Sigmoid colon (tissue), 7 donors: Measurements from ENCODE around the gene MAP3K8. TPM values are rescaled to one million over a fixed set of nuclear protein-coding genes. Genes with fewer than 3 reads are reported as not detected.

ENCODE experiments used
- DNase-seq: peaks from one replicate; pipeline ENCODE4 v3.0.0-alpha.2; 2019
- H3K27ac ChIP-seq, 4 donors: fragments of 200-600 bp; sonication (generic); one replicate each; pipeline ENCODE4 v1.5.1; 2016 to 2019; ENCODE audit warnings: mild to moderate bottlenecking in 1 of 4
- H3K27me3 ChIP-seq, 3 donors: fragments of 200-600 bp; sonication (generic); one replicate each; pipeline ENCODE4 v1.5.1; 2019; ENCODE audit warnings: mild to moderate bottlenecking in 1 of 3
- H3K36me3 ChIP-seq, 4 donors: fragments of 200-600 bp; sonication (generic); one replicate each; pipeline ENCODE4 v1.5.1; 2016 to 2019
- H3K4me1 ChIP-seq, 4 donors: fragments of 200-600 bp; sonication (generic); one replicate each; pipeline ENCODE4 v1.5.1; 2017 to 2019
- H3K4me3 ChIP-seq, 4 donors: fragments of 200-600 bp; sonication (generic); one replicate each; pipeline ENCODE4 v1.5.1; 2017 to 2019; ENCODE audit warnings: mild to moderate bottlenecking in 2 of 4, moderate library complexity in 1 of 4
- H3K9me3 ChIP-seq, 4 donors: fragments of 200-600 bp in 3 of 4; sonication (generic) in 3 of 4; one replicate each; pipeline versions ENCODE4 v1.5.1 to v1.6.1; 2013 to 2019
- EP300 ChIP-seq, 4 donors: sonication (generic); formaldehyde crosslinking; IDR thresholded peaks; one replicate each; pipeline ENCODE4 v1.6.1; 2017; ENCODE audit warnings: antibody characterized with exemption in 4 of 4
- POLR2A ChIP-seq, 2 donors: fragments of 450-650 bp; IDR thresholded peaks; one replicate each; pipeline ENCODE4 v1.6.1; 2016; ENCODE audit warnings: antibody characterized with exemption in 2 of 2, mild to moderate bottlenecking in 2 of 2, moderate library complexity in 2 of 2
- POLR2AphosphoS5 ChIP-seq, 4 donors: sonication (generic); formaldehyde crosslinking; IDR thresholded peaks; one replicate each; pipeline ENCODE4 v1.6.1; 2017; ENCODE audit warnings: antibody characterized with exemption in 4 of 4
- WGBS, 2 donors: extraction: QIAGEN DNeasy Blood & Tissue Kit; methylation state at CpG; one replicate each; pipeline ENCODE4 v1.1.7; 2013; 5-methylcytosine and 5-hydroxymethylcytosine counted together
- intact Hi-C: fragments of 100-400 bp; cut with DNase I; formaldehyde crosslinking; loops from one replicate; pipeline ENCODE4 v1.15.1; 2023
- polyA plus RNA-seq, 3 donors: library from polyadenylated mRNA; stranded (reverse); fragments of 200-250 nt; gene quantifications; one replicate each; pipeline ENCODE4 v1.2.3, GENCODE V29; 2013
- total RNA-seq, 4 donors: library from RNA; depleted of rRNA; stranded (reverse); fragments of >200 nt; gene quantifications; one replicate each; pipeline ENCODE4 v1.1.0, GENCODE V29; 2016
- TF ChIP-seq, protein P1 (sequence below), 4 experiments: fragments of 450-650 bp in 3 of 4; fragments of 200-600 bp in 1 of 4; IDR thresholded peaks; one replicate each; pipeline ENCODE4 v1.5.1; 2016 to 2019; ENCODE audit warnings: antibody characterized with exemption in 4 of 4, mild to moderate bottlenecking in 3 of 4, moderate library complexity in 2 of 4
- donor health status: healthy with polysubstance abuse.
- donor health status: Bipolar disorder and iron deficiency.
- donor health status: healthy.

MAP3K8 gene
- total RNA-seq, result 10 to 100 TPM; 13.6 to 66.5 (median 17.2) TPM
- polyA plus RNA-seq, result 10 to 100 TPM in 1 of 3 donors, 1 to 10 TPM in 2; 6.0 to 17.5 (median 7.2) TPM

- peak; percentile 94 for DNase-seq
- peak within 1 kb of the TSS; percentile 62 to 95 (median 82) for H3K4me3 ChIP-seq
- peak within 1 kb of the TSS; percentile 97 to 100 (median 98) for H3K27ac ChIP-seq
- no peaks in the 10 kb centered on the region for H3K9me3 ChIP-seq
- intact Hi-C loops, result no loop called here
- H3K27me3 ChIP-seq, result no peaks in the 10 kb centered on the region
- peaks cover 0 to 46% (median 40%) of the 10 kb centered on the region in 4 donors for H3K4me1 ChIP-seq
- TF ChIP-seq POLR2A (IDR thresholded peaks at IDR 0.05) (peak; percentile 62 to 79), POLR2AphosphoS5 (IDR thresholded peaks at IDR 0.05) (peak; percentile 85 to 95 (median 88)), EP300 (IDR thresholded peaks at IDR 0.05) (peak in 2 of 4 donors; percentile 23)
- TF ChIP-seq, protein P1, sequence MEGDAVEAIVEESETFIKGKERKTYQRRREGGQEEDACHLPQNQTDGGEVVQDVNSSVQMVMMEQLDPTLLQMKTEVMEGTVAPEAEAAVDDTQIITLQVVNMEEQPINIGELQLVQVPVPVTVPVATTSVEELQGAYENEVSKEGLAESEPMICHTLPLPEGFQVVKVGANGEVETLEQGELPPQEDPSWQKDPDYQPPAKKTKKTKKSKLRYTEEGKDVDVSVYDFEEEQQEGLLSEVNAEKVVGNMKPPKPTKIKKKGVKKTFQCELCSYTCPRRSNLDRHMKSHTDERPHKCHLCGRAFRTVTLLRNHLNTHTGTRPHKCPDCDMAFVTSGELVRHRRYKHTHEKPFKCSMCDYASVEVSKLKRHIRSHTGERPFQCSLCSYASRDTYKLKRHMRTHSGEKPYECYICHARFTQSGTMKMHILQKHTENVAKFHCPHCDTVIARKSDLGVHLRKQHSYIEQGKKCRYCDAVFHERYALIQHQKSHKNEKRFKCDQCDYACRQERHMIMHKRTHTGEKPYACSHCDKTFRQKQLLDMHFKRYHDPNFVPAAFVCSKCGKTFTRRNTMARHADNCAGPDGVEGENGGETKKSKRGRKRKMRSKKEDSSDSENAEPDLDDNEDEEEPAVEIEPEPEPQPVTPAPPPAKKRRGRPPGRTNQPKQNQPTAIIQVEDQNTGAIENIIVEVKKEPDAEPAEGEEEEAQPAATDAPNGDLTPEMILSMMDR (IDR thresholded peaks at IDR 0.05), result no peak
- 0 to 1% methylated on average over 56 of the region's 56 CpGs for WGBS, 2 donors
- H3K36me3 ChIP-seq, result peaks cover 0 to under 1% (median 0%) of the 10 kb centered on the region in 4 donors
Measured at GRCh38 chr10:30433730-30434272, at the start of gene MAP3K8. Gene MAP3K8 (plus strand): TSS chr10:30434184. CDS start chr10:30438939, 4,755 bp downstream.

DNA sequence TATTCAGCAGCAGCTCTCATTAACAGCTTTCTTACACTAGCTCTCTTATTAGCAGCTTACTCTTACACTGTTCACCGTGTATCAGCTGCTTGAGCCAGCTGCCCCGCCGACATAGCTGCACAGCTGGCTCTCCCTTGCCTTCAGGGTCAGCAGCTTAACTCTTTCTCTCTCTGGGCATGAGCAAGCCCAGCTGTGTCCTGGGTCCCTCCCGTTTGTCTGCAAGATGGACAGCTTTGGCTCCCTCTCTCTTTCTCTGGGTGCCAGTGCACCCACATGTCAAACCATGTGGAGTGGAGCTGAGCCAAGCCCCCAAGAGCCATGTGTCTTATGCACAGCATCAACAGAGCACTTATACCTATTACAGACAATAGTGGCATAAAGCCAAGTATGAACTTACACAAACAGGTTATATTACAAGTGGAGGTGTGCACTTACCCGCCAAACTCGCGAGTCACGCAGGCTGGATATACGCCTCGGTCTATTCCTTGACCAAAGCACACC lies 49.2 kb upstream of the MAP3K8 start:
- no peaks in the 10 kb centered on the region for H3K27me3 ChIP-seq
- no peak overlapping the region for H3K27ac ChIP-seq
- intact Hi-C loops, result loop anchor here (10.0 kb wide), 1 partner anchor 390 kb away; no protein-coding TSS in a partner anchor
- H3K4me3 ChIP-seq, result no peak overlapping the region
- WGBS, 2 donors, result 18 to 65% methylated on average over 10 of the region's 10 CpGs
- no peaks in the 10 kb centered on the region for H3K36me3 ChIP-seq
- no peaks in the 10 kb centered on the region for H3K9me3 ChIP-seq
- no peak for DNase-seq
- H3K4me1 ChIP-seq, result peaks cover 0 to 31% (median 16%) of the 10 kb centered on the region in 4 donors
- TF ChIP-seq EP300 (IDR thresholded peaks at IDR 0.05) (no peak), POLR2AphosphoS5 (IDR thresholded peaks at IDR 0.05) (no peak), POLR2A (IDR thresholded peaks at IDR 0.05) (no peak)
- TF ChIP-seq, protein P1 (IDR thresholded peaks at IDR 0.05), result peak in 1 of 4 experiments; percentile 32

- Histone ChIP-seq H3K27me3 (no peaks in the 10 kb centered on the region), H3K9me3 (no peaks in the 10 kb centered on the region), H3K36me3 (no peaks in the 10 kb centered on the region), H3K4me1 (peaks cover 0 to 30% (median 16%) of the 10 kb centered on the region in 4 donors), H3K27ac (no peak overlapping the region), H3K4me3 (no peak overlapping the region)
- TF ChIP-seq, protein P1 (IDR thresholded peaks at IDR 0.05), result no peak
- no peak for TF ChIP-seq POLR2AphosphoS5 (IDR thresholded peaks at IDR 0.05)
- no peak for TF ChIP-seq POLR2A (IDR thresholded peaks at IDR 0.05)
- no peak for TF ChIP-seq EP300 (IDR thresholded peaks at IDR 0.05)
- intact Hi-C loops, result loop anchor here (10.0 kb wide), 1 partner anchor 392 kb away; no protein-coding TSS in a partner anchor
- WGBS, 2 donors, result 89 to 91% methylated on average over 13 of the region's 13 CpGs
- DNase-seq, result no peak
Measured at GRCh38 chr10:30386801-30387588, 47.0 kb upstream of the MAP3K8 start.

- WGBS, 2 donors, result 86 to 89% methylated on average over 3 of the region's 3 CpGs
- intact Hi-C loops, result loop anchor here (10.0 kb wide), 1 partner anchor 393 kb away; no protein-coding TSS in a partner anchor
- H3K27ac ChIP-seq, result no peak overlapping the region
Measured at GRCh38 chr10:30387646-30388243, 46.2 kb upstream of the MAP3K8 start.

More at GRCh38 chr10:30387646-30388243, 46.2 kb upstream of the MAP3K8 start:
- Histone ChIP-seq H3K4me1 (peaks cover 0 to 25% (median 14%) of the 10 kb centered on the region in 4 donors), H3K27me3 (no peaks in the 10 kb centered on the region), H3K4me3 (no peak overlapping the region), H3K36me3 (no peaks in the 10 kb centered on the region), H3K9me3 (no peaks in the 10 kb centered on the region)
- DNase-seq, result no peak
- TF ChIP-seq POLR2AphosphoS5 (IDR thresholded peaks at IDR 0.05), result no peak
- TF ChIP-seq EP300 (IDR thresholded peaks at IDR 0.05), result no peak
- TF ChIP-seq, protein P1 (IDR thresholded peaks at IDR 0.05), result no peak
- no peak for TF ChIP-seq POLR2A (IDR thresholded peaks at IDR 0.05)
